Pancreas (tissue), 10 donors: ENCODE results near the gene C12orf43. TPM values are rescaled to one million over a fixed set of nuclear protein-coding genes. Genes with fewer than 3 reads are reported as not detected.

Source experiments
- ATAC-seq, 4 donors: fragments of 200-7000 bp; cut with Tn5 transposase; one replicate each; pipeline versions ENCODE4 v1.8.0 to v1.9.1; 2020; ENCODE audit warnings: mild to moderate bottlenecking in 4 of 4, moderate library complexity in 4 of 4
- DNase-seq, 6 donors: peaks; one replicate each; pipeline ENCODE4 v3.0.0-alpha.2; 2020
- FAIRE-seq: peaks from 2 replicates; lab custom pipeline; 2012; peaks lifted over from hg19 to GRCh38; lab: Jason Lieb, UNC
- H3K27ac ChIP-seq, 4 donors: fragments of 200-600 bp; sonication (generic); 1 replicate in 3 of 4; 2 replicates in 1 of 4; pipeline versions ENCODE4 v1.5.0 to v1.8.0; 2020
- H3K27me3 ChIP-seq, 4 donors: fragments of 200-600 bp; one replicate each; pipeline ENCODE4 v1.8.0; 2021
- H3K36me3 ChIP-seq, 3 donors: fragments of 200-600 bp; sonication (generic) in 1 of 3; one replicate each; pipeline versions ENCODE4 v1.5.0 to v1.8.0; 2020 to 2021
- H3K4me1 ChIP-seq, 3 donors: fragments of 200-600 bp; one replicate each; pipeline ENCODE4 v1.8.0; 2021
- H3K4me3 ChIP-seq, 4 donors: fragments of 200-600 bp; sonication (generic) in 2 of 4; one replicate each; pipeline versions ENCODE4 v1.5.0 to v1.8.0; 2020 to 2021
- H3K9me3 ChIP-seq, 4 donors: fragments of 200-600 bp; one replicate each; pipeline ENCODE4 v1.8.0; 2021
- CTCF ChIP-seq, 4 donors: fragments of 200-600 bp; sonication (generic) in 3 of 4; IDR thresholded peaks; one replicate each; pipeline versions ENCODE4 v1.5.0 to v1.8.0; 2021; ENCODE audit warnings: antibody characterized with exemption in 4 of 4
- WGBS, 2 donors: extraction: QIAGEN DNeasy Blood & Tissue Kit; methylation state at CpG; one replicate each; pipeline ENCODE4 v1.1.7; 2013; 5-methylcytosine and 5-hydroxymethylcytosine counted together
- intact Hi-C, 3 donors: fragments of 100-400 bp; cut with DNase I; formaldehyde crosslinking; loops; one replicate each; pipeline versions ENCODE4 v1.11.1 to v1.14.2; 2022
- polyA plus RNA-seq, 2 donors: library from polyadenylated mRNA; stranded (reverse); fragments of 200-250 nt; gene quantifications; one replicate each; pipeline ENCODE4 v1.2.3, GENCODE V29; 2013
- total RNA-seq, 6 donors: library from RNA; stranded (reverse); fragmentation: NEBNext Ultra II Directional in 4 of 6; extraction: Animal tissue kit (Norgen Biotek cat#: 25700) in 4 of 6; gene quantifications; one replicate each; pipeline versions ENCODE4 v1.2.1 to v1.2.4, GENCODE V29; 2021 to 2023
- donor health status: healthy with polysubstance abuse.
- donor health status: DM: no; HTN: no; CAD: no; lungs with moderate emphysema.
- donor health status: DM: no; HTN: no; CAD: no.
- donor health status: control.
- donor health status: control.
- donor health status: Bipolar disorder and iron deficiency.
- donor health status: DM: yes; HTN: yes; CAD: no.
- donor health status: DM: no; HTN: no; CAD: no.
- donor health status: DM: no; HTN: no; CAD: no.
- donor health status: DM: yes; HTN: yes; CAD: no.

The C12orf43 gene
- total and polyA plus RNA-seq, 8 donors: 4.5 to 7.9 (median 6.8) TPM

DNA sequence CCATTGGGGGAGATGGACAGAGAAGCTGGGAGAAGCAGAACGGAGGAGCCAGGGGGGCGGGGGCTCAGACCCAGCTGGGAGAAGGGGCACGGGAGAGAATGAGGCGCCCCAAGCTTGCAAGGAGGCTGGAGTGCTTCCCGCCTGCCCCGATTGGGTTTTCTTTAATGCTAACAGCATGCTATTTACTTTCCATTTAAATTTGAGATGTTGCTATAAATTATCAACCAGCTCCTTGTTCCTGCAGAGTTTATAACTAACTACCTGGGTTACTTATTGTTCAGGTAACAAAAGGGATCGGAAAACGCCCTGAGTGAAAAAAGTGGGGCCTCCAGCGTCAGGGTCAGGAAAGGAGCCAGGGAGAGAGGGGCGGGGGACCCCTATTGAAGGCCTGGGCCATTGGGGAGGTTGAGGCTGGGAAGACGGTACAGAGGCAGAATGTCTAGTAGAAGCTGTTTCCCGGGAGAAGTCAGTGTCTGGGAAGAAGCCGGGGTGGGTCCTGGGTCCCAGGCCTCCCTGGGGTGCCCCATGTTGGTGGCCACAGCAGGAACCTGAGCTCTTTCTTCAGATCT, 35.4 kb downstream of the C12orf43 start:
- FAIRE-seq (no peak), ATAC-seq (peak; percentile 30 to 57 (median 50)), DNase-seq (peak in 2 of 6 donors; percentile 47 to 63)
- Histone ChIP-seq H3K27ac (peak overlapping the region; percentile 47 to 95 (median 79)), H3K27me3 (no peaks in the 10 kb centered on the region), H3K9me3 (no peaks in the 10 kb centered on the region), H3K4me1 (peaks cover 11 to 31% (median 26%) of the 10 kb centered on the region in 3 donors), H3K36me3 (no peaks in the 10 kb centered on the region), H3K4me3 (peak overlapping the region; percentile 38 to 65 (median 49))
- TF ChIP-seq CTCF (IDR thresholded peaks at IDR 0.05): no peak
- WGBS, 2 donors: 9 to 15% methylated on average over 13 of the region's 13 CpGs
- intact Hi-C loops: no loop called here

GRCh38 chr12:120979862-120980696, 36.2 kb downstream of the C12orf43 start:
- no peak for FAIRE-seq

DNA sequence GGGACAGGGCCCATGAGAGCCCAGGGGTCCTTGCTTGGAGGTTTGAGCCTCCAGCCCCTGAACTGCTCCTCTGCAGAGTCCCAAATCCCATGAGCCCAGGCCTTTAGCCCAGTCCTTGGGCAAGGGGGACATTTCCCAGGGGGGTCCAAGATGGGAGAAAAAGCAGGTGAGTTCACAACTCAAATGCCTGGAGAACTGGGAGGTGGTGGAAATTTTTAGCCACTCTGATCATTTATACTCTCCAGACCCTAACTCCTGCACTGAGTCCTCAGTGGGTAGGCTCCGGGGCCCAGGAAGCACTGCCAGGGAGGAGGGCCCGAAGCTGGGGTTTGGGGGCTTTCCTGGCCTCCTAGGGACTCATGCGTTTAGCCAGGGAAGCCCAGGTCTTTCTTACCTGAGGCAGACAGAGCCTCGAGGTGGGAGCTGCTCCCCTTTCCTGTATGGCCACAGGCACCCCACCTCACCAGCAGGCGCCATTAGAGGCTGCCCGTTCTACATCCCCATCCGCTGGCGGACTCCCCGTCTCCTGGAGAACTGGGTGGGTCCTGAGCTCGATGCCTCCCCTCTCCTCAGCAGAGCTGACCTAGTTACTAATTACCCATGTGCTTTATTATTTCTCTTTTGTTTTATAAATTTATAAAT, 36.9 kb downstream of the C12orf43 start:
- Histone ChIP-seq H3K4me1 (peaks cover 5 to 26% (median 19%) of the 10 kb centered on the region in 3 donors), H3K36me3 (peaks cover 0 to 1% (median 0%) of the 10 kb centered on the region in 3 donors), H3K27ac (peak overlapping the region; percentile 59 to 95 (median 76)), H3K9me3 (no peaks in the 10 kb centered on the region), H3K27me3 (no peaks in the 10 kb centered on the region), H3K4me3 (peak overlapping the region; percentile 38 to 65 (median 49))
- no peak for TF ChIP-seq CTCF (IDR thresholded peaks at IDR 0.05)
- FAIRE-seq: no peak
- intact Hi-C loops: no loop called here
- peak; percentile 5 to 20 (median 8) for ATAC-seq
- WGBS, 2 donors: 11 to 15% methylated on average over 10 of the region's 10 CpGs
- DNase-seq: peak in 1 of 6 donors; percentile 33

More at GRCh38 chr12:120979862-120980696, 36.2 kb downstream of the C12orf43 start:
- intact Hi-C loops: no loop called here
- Histone ChIP-seq H3K9me3 (no peaks in the 10 kb centered on the region), H3K4me1 (peaks cover 11 to 31% (median 26%) of the 10 kb centered on the region in 3 donors), H3K4me3 (peak overlapping the region; percentile 38 to 65 (median 49)), H3K36me3 (no peaks in the 10 kb centered on the region), H3K27ac (peak overlapping the region; percentile 1 to 95 (median 79)), H3K27me3 (no peaks in the 10 kb centered on the region)
- TF ChIP-seq CTCF (IDR thresholded peaks at IDR 0.05): no peak
- WGBS, 2 donors: 7 to 10% methylated on average over 11 of the region's 11 CpGs
- ATAC-seq (peak in 3 of 4 donors; percentile 11 to 26 (median 18)), DNase-seq (peak in 3 of 6 donors; percentile 32 to 50 (median 36))

- peaks cover 5 to 21% (median 19%) of the 10 kb centered on the region in 3 donors for H3K4me1 ChIP-seq
- H3K27me3 ChIP-seq: no peaks in the 10 kb centered on the region
- peaks cover 0 to 9% (median 0%) of the 10 kb centered on the region in 3 donors for H3K36me3 ChIP-seq
- peak within 1 kb of the TSS; percentile 59 to 95 (median 76) for H3K27ac ChIP-seq
- peak; percentile 77 to 85 (median 82) for ATAC-seq
- 17% methylated on average over 31 to 40 of the region's 40 CpGs for WGBS, 2 donors
- intact Hi-C loops: no loop called here
- peak; percentile 67 to 86 (median 74) for DNase-seq
- peak within 1 kb of the TSS; percentile 38 to 65 (median 49) for H3K4me3 ChIP-seq
- TF ChIP-seq CTCF (IDR thresholded peaks at IDR 0.05): no peak
- H3K9me3 ChIP-seq: no peaks in the 10 kb centered on the region
- FAIRE-seq: no peak
These were observed 37.7 kb downstream of the C12orf43 start, which contains the start of gene HNF1A for GRCh38 chr12:120978296-120979219. TSS of gene HNF1A (plus strand) at chr12:120978543. CDS start at chr12:120978769, 226 bp downstream.
